G401.6 (cell line): ENCODE data around the gene DOCK7.
"Not testable (repeated sequence)": the region's sequence is repeated elsewhere in the genome, so short reads cannot be mapped to it uniquely, and the experiment has no call there.

ENCODE experiments used
- FAIRE-seq: peaks from 2 replicates; lab custom pipeline; 2012; peaks lifted over from hg19 to GRCh38; lab: Jason Lieb, UNC

DOCK7 gene

DNA sequence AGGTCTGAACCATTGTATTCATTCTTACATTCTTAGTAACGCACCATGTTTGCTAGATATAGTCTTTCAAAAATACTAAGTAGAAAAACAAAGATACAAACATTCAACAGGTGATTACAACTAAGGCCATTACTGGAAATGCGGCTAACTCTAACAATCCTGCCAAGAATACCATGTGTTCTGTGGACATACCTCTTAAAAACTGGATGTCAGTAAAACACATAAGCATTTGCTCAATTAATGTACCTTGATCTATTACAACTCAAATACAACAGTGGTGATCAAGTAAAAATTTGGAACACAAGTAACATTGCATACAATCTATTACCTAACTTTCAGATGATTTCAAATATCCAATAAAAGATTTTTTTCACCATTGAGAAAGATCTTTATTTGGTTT, 75.4 kb downstream of the DOCK7 start:
- no peak for FAIRE-seq

DNA sequence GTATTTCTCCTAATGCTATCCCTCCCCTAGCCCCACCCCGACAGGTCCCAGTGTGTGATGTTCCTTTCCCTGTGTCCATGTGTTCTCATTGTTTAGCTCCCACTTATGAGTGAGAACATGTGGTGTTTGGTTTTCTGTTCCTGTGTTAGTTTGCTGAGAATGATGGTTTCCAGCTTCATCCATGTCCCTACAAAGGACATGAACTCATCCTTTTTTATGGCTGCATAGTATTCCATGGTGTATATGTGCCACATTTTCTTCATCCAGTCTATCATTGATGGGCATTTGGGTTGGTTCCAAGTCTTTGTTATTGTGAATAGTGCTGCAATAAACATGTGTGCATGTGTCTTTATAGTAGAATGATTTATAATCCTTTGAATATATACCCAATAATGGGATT, 77.6 kb downstream of the DOCK7 start:
- FAIRE-seq, result not testable (repeated sequence)

DNA sequence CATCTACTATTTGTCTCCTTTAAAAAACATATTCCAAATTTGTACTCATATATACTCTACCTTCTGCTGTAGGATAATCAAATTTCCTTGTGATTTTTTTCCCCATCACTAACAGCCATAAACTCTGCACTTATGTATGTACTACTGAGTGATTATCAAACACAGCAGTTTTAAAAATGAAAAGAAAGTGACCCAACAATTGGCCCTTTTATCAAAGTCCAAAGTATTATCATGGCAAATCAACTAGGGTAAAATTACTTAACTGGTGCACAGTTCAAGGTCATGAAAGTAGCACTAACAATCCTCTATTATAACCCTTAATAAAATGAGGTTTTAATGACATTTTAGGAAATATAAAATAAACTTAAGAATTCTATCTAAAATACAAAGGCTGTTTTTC, 79.3 kb downstream of the DOCK7 start:
- FAIRE-seq, result peak; percentile 73

DNA sequence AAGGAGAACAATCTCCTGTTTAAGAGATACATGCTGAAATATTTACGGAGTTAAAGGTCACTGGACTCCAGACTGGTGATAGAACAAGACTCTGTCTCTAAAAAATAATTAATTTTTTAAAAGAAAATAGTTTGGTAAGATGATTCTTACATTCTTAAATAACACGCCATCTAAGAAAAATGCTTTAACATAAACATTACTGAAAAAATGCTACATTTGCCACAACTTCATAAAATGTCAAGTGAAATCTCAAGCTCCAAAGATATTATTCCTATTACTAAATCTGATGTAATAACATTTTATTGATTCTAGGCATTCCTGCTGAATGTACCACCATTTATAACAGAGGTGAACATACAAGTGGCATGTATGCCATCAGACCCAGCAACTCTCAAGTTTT, 86.7 kb downstream of the DOCK7 start:
- FAIRE-seq, result no peak

GRCh38 chr1:62599044-62599443, 89.1 kb downstream of the DOCK7 start:
- FAIRE-seq, result no peak

GRCh38 chr1:62597281-62597680, 90.9 kb downstream of the DOCK7 start, which contains the start of gene ANGPTL3:
ANGPTL3 (plus strand) TSS chr1:62597520; CDS start chr1:62597567, 47 bp downstream.
- FAIRE-seq, result no peak

DNA sequence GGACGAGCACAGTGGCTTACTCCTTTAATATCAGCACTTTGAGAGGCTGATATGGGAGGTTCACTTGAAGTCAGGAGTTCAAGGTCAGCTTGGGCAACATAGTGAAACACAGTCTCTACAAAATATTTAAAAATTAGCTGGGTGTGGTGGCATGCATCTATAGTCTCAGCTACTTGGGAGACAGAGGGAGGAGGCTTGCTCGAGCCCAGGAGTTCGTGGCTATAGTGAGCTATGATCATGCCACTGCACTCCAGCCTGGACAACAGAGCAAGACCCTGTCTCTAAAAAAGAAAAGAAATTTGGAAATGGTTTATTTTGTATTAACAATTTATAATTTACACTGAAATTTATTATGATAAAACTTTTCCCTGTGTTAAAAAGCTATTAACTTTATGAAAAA, 92.5 kb downstream of the DOCK7 start:
- FAIRE-seq, result no peak

- FAIRE-seq, result peak; percentile 47
These were observed 94.3 kb downstream of the DOCK7 start for GRCh38 chr1:62593825-62594394.

- FAIRE-seq, result no peak
These were observed 97.2 kb downstream of the DOCK7 start for GRCh38 chr1:62590970-62591368.

- FAIRE-seq, result no peak
These were observed 97.8 kb downstream of the DOCK7 start for GRCh38 chr1:62590255-62590969.

DNA sequence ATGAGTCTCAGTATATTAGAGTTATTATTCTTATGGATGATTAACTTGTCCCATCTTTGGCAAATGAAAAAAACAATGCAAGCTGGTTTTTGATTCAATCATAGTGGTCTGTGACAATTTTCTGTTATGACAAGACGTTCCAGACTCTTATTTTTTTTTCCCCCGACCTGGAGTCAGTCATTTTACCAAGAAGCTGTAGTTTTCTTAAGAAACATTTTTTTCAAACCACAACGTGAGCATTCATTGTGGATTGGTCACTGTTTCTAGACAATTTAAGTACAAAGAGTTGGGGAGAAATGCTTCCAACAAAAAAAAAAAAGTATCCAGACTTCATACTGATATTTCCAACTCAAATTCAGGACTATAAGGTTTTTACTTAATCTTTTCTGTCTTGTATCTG, 98.9 kb downstream of the DOCK7 start:
- no peak for FAIRE-seq

DNA sequence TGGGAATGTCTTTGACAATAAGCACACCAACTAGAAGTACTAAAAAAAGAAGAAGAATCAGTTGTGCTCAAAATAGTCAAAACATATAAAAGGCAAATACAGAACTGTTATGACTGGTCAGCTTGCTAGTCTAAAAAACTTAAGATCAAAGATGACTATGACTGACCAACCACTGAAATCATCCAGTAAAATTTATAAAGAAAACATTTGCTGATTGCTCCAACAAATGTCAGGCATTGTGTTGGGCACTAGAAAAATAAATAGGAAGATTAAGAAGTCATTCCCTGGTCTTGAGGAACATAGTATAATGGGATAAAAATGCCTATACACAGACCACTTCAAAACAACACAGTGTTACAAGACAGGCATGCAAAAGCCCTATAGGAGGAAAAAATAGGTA, 100.2 kb downstream of the DOCK7 start:
- FAIRE-seq, result no peak

- no peak for FAIRE-seq
These were observed 102.6 kb downstream of the DOCK7 start for GRCh38 chr1:62585469-62586155.

DNA sequence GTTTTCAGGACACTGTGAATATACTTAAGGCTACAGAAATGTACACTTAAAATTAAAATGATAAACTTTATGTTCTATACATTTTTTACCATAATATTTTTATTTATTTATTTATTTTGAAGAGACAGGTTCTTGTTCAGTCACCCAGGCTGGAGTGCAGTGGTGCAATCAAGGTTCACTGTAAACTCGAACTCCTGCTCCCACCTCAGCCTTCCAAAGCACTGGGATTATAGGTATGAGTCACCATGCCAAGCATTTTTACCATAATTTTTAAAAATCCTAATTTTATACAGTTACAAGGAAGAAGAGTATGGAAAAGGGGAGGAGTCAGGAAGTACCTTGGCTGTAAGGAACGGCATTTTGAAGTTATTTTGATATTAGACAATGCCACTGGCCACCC, 114.5 kb downstream of the DOCK7 start:
- no peak for FAIRE-seq

GRCh38 chr1:62572476-62572875, 115.7 kb downstream of the DOCK7 start:
- FAIRE-seq, result no peak

DNA sequence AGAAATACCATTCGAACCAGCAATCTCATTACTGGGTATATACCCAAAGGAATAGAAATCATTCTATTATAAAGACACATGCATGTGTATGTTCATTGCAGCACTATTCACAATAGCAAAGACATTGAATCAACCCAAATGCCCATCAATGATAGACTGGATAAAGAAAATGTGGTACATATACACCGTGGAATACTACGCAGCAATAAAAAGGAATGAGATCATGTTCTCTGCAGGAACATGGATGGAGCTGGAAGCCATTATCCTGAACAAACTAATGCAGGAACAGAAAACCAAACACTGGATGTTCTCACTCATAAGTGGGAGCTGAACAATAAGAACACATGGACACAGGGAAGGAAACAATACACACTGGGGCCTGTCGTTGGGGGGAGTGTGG, 116.7 kb downstream of the DOCK7 start:
- not testable (repeated sequence) for FAIRE-seq

DNA sequence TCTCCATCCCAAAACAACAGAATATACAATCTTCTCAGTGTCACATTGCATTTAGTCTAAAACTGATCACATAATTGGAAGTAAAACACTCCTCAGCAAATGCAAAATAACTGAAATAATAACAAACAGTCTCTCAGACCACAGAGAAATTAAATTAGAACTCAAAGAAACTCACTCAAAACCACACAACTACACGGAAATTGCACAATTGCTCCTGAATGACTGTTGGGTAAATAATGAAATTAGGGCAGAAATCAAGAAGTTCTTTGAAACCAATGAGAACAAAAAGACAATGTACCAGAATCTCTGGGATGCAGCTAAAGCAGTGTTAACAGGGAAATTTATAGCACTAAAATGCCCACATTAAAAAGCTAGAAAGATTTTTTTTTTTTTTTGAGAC, 120.3 kb downstream of the DOCK7 start:
- not testable (repeated sequence) for FAIRE-seq

- FAIRE-seq, result not testable (repeated sequence)
These were observed 121.0 kb downstream of the DOCK7 start for GRCh38 chr1:62567182-62567581.

DNA sequence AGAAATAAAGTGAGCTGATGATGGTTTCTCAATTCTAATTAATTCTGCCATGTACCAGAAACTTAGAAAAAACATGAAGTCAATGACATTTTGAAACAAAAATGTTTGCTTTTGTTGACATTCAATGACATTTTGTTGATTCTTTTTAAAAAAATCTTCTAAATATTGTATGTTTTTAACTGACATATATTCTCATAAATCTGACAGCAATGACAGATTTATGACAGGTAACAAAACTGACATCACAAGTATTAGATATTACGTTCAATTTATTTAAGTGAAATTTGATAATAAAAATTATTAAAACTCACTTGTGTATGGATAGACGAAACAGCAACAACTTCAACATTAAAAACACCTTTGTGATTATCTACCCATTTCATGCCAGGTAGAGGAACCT, 126.9 kb downstream of the DOCK7 start:
- FAIRE-seq, result peak; percentile 74

GRCh38 chr1:62544570-62544969, 143.6 kb downstream of the DOCK7 start:
- no peak for FAIRE-seq

GRCh38 chr1:62541048-62541447, 147.1 kb downstream of the DOCK7 start:
- no peak for FAIRE-seq

DNA sequence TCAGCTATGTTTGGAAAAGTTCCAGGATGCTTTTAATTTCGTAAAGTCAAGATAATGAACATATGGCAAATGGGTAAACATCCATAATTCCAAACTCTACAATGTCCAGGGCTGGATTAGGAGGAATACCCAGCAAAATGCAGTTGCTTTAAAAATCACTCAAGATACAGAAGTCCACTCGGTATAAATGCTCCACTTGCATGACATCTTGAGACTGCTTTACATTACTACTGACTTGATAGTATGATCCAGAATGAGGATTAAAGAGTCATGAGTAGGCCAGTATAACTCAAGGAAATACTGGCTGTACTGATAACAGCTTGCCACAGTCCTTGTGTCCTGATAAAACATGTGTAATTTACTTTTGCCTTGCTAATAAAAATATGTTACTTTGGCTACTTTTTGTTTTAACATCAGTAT, 149.1 kb downstream of the DOCK7 start:
- no peak for FAIRE-seq

GRCh38 chr1:62536865-62537264, 151.3 kb downstream of the DOCK7 start:
- FAIRE-seq, result no peak
